PFSK-1 (cell line): Measurements from ENCODE around the gene GARIN5B.

ENCODE experiments used
- FOXP2 ChIP-seq: optimal IDR thresholded peaks from 2 replicates; pipeline ENCODE3; 2011; ENCODE audit warnings: borderline replicate concordance, control low read depth, inconsistent platforms; ENCODE audit not compliant: insufficient read depth; ENCODE audit errors: extremely low read length, extremely low read depth
- POLR2AphosphoS5 ChIP-seq: IDR thresholded peaks from 2 replicates; pipeline ENCODE4 v1.6.1; 2012; ENCODE audit warnings: low read depth, mild to moderate bottlenecking, control low read depth, low read length, moderate library complexity
- SIN3A ChIP-seq: IDR thresholded peaks from 2 replicates; pipeline ENCODE4 v1.6.1; 2012; ENCODE audit warnings: mild to moderate bottlenecking, low read length, moderate library complexity, borderline replicate concordance; ENCODE audit not compliant: insufficient read depth
- TAF1 ChIP-seq: IDR thresholded peaks from 2 replicates; pipeline ENCODE4 v1.6.1; 2012; ENCODE audit warnings: low read length, control low read depth, borderline replicate concordance; ENCODE audit not compliant: insufficient read depth
- TF ChIP-seq, protein P1 (sequence below), 2 experiments: IDR thresholded peaks; 2 replicates each; pipeline versions ENCODE4 v1.6.1 to v1.8.0; 2011 to 2012; ENCODE audit warnings: low read depth in 2 of 2, low read length in 2 of 2, control low read depth in 1 of 2, inconsistent platforms in 1 of 2, mild to moderate bottlenecking in 1 of 2, moderate library complexity in 1 of 2; ENCODE audit not compliant: insufficient read depth in 1 of 2

DNA sequence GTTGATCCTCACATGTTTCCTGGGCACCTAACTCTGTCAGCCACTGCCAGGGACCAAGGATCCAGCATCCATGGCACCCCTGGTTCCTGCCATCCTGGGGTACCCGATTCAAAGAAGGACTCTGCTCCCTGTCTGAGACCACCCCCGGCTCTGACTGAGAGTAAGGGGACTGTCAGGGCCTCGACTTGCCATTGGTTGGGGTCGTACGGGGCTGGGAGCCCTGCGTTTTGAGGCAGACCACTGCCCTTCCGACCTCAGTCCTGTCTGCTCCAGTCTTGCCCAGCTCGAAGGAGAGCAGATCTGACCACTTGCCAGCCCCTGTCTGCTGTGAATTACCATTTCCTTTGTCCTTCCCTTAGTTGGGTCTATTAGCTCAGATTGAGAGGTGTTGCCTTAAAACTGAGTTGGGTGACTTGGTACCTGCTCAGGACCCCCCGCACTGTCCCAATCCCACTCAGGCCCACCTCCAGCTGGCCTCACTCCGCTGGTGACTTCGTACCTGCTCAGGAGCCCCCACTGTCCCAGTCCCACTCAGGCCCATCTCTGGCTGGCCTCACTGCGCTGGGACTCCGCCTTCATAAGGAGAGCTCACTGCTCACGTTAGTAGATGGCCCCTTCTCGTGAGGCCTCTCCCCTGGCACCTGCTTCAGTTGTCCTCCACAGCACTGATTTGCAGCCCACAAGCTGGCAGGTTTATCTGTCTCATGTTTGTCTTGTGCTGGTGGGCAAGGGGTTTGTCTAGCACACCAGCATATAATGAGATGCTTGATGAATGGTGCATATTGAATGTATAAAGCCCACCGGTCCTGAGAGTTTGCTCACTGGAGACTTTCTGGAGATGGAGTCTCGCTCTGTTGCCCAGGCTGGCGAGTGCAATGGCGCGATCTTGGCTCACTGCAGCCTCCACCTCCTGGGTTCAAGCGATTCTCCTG lies 26.6 kb upstream of the GARIN5B start:
- TF ChIP-seq POLR2AphosphoS5 = no peak; the same call in none of the 2 replicates
- no peak for TF ChIP-seq TAF1
- TF ChIP-seq, protein P1, sequence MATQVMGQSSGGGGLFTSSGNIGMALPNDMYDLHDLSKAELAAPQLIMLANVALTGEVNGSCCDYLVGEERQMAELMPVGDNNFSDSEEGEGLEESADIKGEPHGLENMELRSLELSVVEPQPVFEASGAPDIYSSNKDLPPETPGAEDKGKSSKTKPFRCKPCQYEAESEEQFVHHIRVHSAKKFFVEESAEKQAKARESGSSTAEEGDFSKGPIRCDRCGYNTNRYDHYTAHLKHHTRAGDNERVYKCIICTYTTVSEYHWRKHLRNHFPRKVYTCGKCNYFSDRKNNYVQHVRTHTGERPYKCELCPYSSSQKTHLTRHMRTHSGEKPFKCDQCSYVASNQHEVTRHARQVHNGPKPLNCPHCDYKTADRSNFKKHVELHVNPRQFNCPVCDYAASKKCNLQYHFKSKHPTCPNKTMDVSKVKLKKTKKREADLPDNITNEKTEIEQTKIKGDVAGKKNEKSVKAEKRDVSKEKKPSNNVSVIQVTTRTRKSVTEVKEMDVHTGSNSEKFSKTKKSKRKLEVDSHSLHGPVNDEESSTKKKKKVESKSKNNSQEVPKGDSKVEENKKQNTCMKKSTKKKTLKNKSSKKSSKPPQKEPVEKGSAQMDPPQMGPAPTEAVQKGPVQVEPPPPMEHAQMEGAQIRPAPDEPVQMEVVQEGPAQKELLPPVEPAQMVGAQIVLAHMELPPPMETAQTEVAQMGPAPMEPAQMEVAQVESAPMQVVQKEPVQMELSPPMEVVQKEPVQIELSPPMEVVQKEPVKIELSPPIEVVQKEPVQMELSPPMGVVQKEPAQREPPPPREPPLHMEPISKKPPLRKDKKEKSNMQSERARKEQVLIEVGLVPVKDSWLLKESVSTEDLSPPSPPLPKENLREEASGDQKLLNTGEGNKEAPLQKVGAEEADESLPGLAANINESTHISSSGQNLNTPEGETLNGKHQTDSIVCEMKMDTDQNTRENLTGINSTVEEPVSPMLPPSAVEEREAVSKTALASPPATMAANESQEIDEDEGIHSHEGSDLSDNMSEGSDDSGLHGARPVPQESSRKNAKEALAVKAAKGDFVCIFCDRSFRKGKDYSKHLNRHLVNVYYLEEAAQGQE (IDR thresholded peaks at IDR 0.05; ENCODE audit: insufficient read depth in 1 of 2, low read depth in 2 of 2, low read length in 2 of 2) = no peak
- TF ChIP-seq SIN3A = no peak
- TF ChIP-seq FOXP2 = no peak
